Measurements from ENCODE around the gene BLACAT1. TPM values are rescaled to one million over a fixed set of nuclear protein-coding genes. Genes with fewer than 3 reads are reported as not detected.

Gene BLACAT1
- total and polyA plus RNA-seq, 2 of the 13 experiments (the other 11 are each of a cell fraction or from before 2014, with no cell fraction given) = 1.2 to 2.8 TPM

- TF ChIP-seq SOX13 (IDR thresholded peaks at IDR 0.05) = no peak
- TF ChIP-seq SOX13 (CRISPR knock-in tag; conservative IDR thresholded peaks at IDR 0.05 in 1 of 2, IDR thresholded peaks at IDR 0.05 in 1 of 2) = 0 out of 4 replicates have a peak, but pooled peaks of 1 of the 2 experiments have one; percentile 2
- peak; percentile 25; the same call in 1 of the 2 replicates for TF ChIP-seq ZNF816 (CRISPR knock-in tag; IDR thresholded peaks at IDR 0.05; ENCODE audit: borderline replicate concordance)
- TF ChIP-seq GABPA (IDR thresholded peaks at IDR 0.05; ENCODE audit: low read depth, low read length) = no peak
- TF ChIP-seq GABPA (CRISPR knock-in tag; IDR thresholded peaks at IDR 0.05; ENCODE audit: low read depth) = peak; percentile 67; the same call in 1 of the 2 replicates
- 0 out of 2 replicates have a peak, but pooled peaks have one; percentile 59 for TF ChIP-seq ZNF274 (CRISPR knock-in tag; IDR thresholded peaks at IDR 0.05)
- TF ChIP-seq ZNF567 (CRISPR knock-in tag; IDR thresholded peaks at IDR 0.05; ENCODE audit: borderline replicate concordance) = no peak
- TF ChIP-seq HOXA3 (CRISPR knock-in tag; IDR thresholded peaks at IDR 0.05) = 0 out of 2 replicates have a peak, but pooled peaks have one; percentile 7
- no peak; the same call in 1 of the 2 replicates for TF ChIP-seq ZNF761 (CRISPR knock-in tag; conservative IDR thresholded peaks at IDR 0.05)
- peak; percentile 67; the same call in 1 of the 2 replicates for TF ChIP-seq MYC (CRISPR knock-in tag; IDR thresholded peaks at IDR 0.05; ENCODE audit: borderline replicate concordance)
- 0 out of 2 replicates have a peak, but pooled peaks have one; percentile 71 for TF ChIP-seq ZNF83 (CRISPR knock-in tag; IDR thresholded peaks at IDR 0.05; ENCODE audit: borderline replicate concordance)
- TF ChIP-seq, protein P1, sequence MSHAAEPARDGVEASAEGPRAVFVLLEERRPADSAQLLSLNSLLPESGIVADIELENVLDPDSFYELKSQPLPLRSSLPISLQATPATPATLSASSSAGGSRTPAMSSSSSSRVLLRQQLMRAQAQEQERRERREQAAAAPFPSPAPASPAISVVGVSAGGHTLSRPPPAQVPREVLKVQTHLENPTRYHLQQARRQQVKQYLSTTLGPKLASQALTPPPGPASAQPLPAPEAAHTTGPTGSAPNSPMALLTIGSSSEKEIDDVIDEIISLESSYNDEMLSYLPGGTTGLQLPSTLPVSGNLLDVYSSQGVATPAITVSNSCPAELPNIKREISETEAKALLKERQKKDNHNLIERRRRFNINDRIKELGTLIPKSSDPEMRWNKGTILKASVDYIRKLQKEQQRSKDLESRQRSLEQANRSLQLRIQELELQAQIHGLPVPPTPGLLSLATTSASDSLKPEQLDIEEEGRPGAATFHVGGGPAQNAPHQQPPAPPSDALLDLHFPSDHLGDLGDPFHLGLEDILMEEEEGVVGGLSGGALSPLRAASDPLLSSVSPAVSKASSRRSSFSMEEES (CRISPR knock-in tag; IDR thresholded peaks at IDR 0.05) = 0 out of 2 replicates have a peak, but pooled peaks have one; percentile 38
- TF ChIP-seq ZFY (CRISPR knock-in tag; IDR thresholded peaks at IDR 0.05) = peak; percentile 53
- no peak for TF ChIP-seq NONO (IDR thresholded peaks at IDR 0.05)
- peak; percentile 59; the same call in 1 of the 2 replicates for TF ChIP-seq NONO (CRISPR knock-in tag; conservative IDR thresholded peaks at IDR 0.05)
- TF ChIP-seq ZNF746 (CRISPR knock-in tag; IDR thresholded peaks at IDR 0.05) = peak; percentile 39; the same call in 1 of the 2 replicates
- no peak for TF ChIP-seq MBD4 (IDR thresholded peaks at IDR 0.05; ENCODE audit: borderline replicate concordance, low read length)
- 0 out of 2 replicates have a peak, but pooled peaks have one; percentile 15 for TF ChIP-seq DPF2 (CRISPR knock-in tag; IDR thresholded peaks at IDR 0.05; ENCODE audit: borderline replicate concordance, low read depth)
- TF ChIP-seq HOXD1 (CRISPR knock-in tag; IDR thresholded peaks at IDR 0.05) = 0 out of 2 replicates have a peak, but pooled peaks have one; percentile 52
- TF ChIP-seq MAFG (CRISPR knock-in tag; IDR thresholded peaks at IDR 0.05) = no peak
- peak; percentile 73 for TF ChIP-seq MAX (IDR thresholded peaks at IDR 0.05)
- no peak for TF ChIP-seq CEBPZ (IDR thresholded peaks at IDR 0.05; ENCODE audit: low read length)
- 0 out of 2 replicates have a peak, but pooled peaks have one; percentile 38 for TF ChIP-seq HIVEP1 (CRISPR knock-in tag; IDR thresholded peaks at IDR 0.05)
- TF ChIP-seq HDAC1 (CRISPR knock-in tag; IDR thresholded peaks at IDR 0.05) = peak; percentile 34; the same call in 1 of the 2 replicates
These were observed 48.6 kb upstream of the BLACAT1 start, which contains the start of gene CDK18 (continued) for GRCh38 chr1:205504311-205505075.

Data from HepG2 (cell line).